Measurements from ENCODE around the gene IRF3.

GRCh38 chr19:49658566-49659442, 6.9 kb downstream of the IRF3 start:
- TF ChIP-seq POLR2A (IDR thresholded peaks at IDR 0.05) (no peak), POLR2AphosphoS5 (IDR thresholded peaks at IDR 0.05) (peak in 2 of 3 donors; percentile 23 to 71), CTCF (IDR thresholded peaks at IDR 0.05 in 8 of 11, conservative IDR thresholded peaks at IDR 0.05 in 3 of 11) (no peak)
